CD4-positive, alpha-beta T cell treated with Interleukin-1 beta for 1 hour (primary cell): ENCODE measurements around the gene TSNAXIP1.

Experiments used
- DNase-seq, 2 donors: peaks; one replicate each; pipeline ENCODE4 v3.0.0-alpha.2; 2020 to 2022

TSNAXIP1 gene

DNA sequence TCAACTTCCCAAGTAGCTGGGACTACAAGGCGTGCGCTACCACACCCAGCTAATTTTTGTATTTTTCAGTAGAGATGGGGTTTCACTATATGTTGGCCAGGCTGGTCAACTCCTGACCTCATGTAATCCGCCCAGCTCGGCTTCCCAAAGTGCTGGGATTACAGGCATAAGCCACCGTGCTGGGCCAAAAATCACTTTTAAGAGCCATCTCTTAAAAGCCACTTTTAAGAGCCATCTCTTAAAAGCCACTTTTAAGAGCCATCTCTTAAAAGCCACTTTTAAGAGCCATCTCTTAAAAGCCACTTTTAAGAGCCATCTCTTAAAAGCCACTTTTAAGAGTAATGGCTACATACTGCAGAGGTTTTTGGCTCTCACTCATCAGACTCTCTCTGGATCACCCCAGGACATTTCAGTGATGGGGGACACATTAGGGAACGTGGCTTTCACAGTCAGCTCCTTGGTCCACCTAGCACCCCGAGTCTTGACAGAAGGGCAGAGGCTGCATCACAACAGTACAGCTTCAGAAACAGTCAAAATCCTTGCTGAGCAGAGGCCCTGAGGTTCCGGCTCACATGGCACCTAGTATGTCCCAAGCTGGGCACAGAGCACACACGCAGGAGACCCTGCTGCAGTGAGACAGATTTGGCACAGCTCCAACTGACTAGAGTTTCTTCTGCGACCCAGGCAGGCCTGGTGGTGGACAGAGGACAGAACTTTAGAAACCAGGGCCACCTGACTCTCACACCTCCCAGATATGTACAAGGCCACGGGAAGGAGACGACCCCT is 23.9 kb upstream of the TSNAXIP1 start:
- DNase-seq: no peak

DNA sequence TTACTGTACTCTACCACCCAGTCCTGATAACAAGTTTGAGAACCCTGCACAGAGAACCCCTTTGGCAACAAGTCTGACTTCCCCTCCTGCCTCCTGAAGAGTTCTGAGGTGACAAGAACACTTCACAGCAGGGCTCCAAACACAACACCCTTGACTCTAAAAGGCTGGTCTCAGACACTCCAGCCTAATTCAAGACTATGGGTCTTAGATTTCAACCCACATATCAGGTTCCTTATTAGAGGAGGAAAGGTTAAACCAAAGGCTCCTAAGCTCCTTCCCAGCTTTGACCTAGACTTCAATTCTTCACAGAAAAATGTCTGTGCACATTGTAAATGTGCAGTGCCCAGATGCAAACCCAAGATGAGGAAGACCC is 23.4 kb upstream of the TSNAXIP1 start:
- DNase-seq: no peak

DNA sequence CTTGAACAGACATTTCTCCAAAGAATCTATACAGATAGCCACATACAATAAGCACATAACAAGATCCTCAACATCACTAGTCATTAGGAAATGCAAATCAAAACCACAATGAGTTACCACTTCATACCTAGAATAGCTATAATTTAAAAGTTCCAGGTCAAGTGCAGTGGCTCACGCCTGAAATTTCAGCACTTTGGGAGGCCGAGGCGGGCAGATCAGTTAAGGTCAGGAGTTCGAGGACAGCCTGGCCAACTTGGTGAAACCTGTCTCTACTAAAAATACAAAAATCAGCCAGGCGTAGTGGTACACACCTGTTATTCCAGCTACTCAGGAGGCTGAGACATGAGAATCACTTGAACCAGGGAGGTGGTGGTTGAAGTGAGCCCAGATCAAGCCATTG is 20.2 kb upstream of the TSNAXIP1 start:
- DNase-seq: no peak

DNA sequence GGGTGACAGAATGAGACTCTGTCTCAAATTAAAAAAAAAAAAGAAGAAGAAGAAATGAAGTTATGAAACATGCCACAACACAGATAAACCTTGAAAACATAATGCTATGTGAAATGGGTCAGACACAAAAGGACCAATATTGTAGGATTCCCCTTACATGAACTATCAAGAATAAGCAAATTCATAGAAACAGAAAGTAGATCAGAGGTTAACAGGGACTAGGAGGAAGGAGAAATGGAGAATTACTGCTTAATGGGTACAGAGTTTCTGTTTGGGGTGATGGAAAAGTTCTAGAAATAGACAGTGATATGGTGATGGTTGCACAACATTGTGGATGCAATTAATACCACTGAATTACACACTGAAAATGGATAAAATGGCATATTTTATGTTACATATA is 16.6 kb upstream of the TSNAXIP1 start:
- DNase-seq: no peak

DNA sequence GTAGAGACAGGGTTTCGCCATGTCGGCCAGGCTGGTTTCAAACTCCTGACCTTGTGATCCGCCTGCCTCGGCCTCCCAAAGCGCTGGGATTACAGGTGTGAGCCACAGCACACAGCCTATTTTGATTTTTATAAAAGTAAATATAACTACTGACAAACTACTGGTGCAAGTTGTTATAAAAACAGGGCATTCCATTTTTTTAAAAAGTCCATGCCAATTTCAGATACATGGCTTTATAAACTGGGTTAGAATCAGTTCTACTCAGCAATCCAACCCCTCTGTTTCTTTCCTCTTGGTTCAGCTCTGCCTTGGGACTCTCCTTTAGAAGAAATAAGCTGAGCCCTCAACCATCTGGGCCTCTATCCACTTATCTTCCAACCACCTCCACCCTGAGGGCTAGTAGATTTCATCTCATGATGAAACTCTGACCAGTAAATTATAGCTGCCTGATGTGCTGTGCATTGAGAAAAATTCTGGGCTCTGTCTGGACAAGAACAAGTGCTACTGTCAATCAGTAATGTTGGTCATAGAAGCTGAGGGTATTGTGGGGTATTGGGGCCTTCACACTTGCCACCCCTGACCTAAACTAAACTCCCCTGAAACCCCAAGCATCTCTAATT is 10.5 kb upstream of the TSNAXIP1 start:
- DNase-seq: no peak

DNA sequence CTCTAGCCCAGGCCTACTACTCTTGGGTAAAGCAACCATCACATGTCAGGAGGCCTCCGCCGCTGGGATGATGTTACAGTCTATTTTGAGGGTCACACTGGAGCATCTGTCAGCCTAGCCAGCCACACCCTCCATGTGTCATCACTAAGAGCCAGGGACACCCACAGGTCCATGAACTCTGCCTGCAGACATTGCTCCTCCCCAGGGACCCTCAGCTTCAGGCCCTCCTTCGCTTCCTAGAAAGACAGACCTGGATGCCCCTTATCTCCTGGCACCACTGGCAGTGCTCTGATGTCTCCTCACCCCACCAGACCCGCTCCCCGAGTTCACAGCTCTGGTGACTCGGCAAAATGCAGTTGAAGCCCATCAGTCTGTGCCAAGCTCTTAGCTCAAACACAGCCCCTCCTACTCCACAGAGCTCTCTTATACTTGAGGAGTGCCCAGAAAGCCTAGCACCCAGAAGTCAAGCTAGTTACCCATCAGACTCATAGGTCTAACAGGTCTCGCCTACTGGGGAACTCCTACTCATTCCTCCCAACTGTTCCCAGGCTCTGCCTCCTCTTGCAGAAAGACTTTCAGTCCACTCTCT is 6.3 kb upstream of the TSNAXIP1 start:
- DNase-seq: no peak

DNA sequence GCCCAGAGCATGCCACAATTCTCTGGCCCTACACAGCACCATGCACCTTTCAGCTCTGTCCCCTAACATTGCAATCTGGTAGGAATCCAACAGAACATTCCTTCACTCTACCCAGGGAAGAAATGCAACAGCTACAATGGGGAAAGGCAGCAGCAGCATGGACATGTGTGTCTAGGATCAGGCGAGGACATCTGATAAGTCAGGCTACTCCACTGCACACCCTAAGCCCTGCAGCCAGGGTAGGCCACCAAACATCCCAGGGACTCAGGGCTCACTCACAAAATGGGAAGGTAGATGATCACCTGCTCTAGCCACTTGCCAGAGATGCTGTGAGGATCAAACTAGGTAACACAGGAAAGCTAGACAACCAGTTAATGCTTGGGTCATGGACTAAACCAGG is 5.4 kb upstream of the TSNAXIP1 start:
- no peak for DNase-seq

DNA sequence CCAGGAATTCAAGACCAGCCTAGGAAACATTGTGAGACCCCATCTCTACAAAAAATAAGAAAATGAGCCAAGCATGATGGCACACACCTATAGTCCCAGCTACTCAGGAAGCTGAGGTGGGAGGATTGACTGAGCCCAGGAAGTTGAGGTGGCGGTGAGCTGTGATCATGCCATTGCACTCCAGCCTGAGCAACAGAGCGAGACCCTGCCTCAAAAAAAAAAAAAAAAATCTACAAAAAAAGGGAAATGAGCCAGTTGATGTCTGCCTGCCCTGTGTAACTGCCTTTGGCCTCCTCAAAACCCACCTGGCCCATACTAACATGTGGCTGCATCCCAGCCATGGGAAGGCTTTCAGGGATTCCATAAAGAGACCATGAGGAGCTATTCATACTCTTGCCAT is 4.8 kb upstream of the TSNAXIP1 start:
- DNase-seq: peak; percentile 46 to 52

DNA sequence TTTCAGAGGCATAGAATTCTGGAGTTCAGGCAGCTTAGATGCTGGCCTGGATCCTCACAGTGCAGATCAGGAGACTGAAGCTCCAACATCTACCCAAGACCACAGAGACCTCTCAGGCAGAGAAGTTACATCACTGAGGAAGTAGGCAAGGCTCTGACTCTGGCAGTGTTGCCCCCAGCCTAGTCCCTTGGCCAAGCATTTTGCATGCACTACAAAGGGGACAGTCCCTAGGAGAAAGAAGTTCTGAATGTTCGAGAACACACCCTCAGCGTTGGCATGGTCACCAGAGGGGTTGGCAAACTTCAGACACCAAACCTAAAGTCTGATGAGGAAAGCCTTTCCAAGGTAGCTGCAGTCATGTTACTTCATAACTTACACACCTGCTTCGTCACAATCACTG is 2.8 kb upstream of the TSNAXIP1 start:
- DNase-seq: peak in 1 of 2 donors; percentile 68

DNA sequence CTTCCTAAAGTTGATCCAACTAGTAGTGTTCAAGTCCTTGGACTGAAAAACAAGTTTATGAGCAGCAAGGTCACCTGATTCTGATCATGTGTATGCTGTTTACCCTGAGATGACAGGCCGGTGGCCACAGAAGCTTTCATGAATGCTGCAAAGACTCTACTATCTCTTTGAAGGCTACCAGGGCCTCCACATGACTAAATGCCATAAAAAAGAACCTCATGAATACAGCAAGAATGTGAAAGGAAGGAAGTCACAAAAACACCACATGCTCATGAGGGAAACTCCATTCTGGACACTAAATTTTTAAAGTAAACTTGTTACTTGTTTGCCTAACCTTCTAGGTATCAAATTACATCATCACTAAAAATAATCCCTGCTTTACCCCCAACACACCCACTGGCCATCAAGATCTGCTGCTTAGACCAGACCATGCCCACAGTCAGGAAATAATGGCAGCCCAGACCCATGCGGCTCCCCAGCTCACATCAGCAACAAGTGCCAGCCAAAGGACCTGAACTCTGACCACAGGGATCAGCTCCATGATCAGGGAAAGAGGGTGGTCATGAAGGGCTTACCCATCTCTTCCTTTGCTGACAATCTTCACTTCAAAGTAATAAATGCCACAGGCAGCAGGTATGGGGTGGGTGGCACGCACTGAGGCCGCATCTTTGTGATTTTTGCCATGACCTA is 1.7 kb upstream of the TSNAXIP1 start:
- DNase-seq: peak in 1 of 2 donors; percentile 4

DNA sequence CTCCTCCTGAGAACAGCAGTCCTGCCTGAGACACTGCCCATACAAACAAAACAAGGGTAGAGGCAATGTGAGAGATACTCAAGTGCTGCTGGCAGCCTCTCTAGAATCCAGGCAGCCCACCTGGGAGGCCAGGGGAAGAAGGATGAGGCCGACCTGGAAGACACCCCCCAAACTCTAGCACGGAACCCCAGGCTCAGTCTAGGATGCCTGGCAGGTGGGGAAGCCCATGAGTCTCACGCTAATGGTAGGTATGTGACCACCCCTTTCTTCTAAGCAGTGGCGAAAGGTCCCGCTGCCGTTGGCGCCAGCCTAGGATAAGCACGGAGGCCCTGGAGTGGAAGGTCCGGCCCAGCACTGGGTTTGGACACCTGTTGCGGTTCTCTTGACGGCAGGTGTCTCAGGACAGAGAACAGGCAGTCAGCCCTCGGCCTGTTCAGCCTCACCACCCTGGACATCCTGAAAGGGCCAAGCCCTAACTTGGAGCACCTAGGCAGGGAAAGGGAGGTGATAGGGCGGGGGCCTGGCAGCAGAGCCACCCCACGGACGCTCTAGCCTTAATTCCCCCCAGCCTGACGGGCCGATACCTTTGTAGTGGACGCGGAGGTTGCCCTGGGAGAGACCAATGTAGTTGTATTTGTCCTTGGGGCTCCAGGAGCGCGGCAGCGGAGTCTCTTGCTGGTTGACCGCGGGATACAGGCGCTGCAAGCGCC is 816 bp upstream of the TSNAXIP1 start:
- no peak for DNase-seq

DNA sequence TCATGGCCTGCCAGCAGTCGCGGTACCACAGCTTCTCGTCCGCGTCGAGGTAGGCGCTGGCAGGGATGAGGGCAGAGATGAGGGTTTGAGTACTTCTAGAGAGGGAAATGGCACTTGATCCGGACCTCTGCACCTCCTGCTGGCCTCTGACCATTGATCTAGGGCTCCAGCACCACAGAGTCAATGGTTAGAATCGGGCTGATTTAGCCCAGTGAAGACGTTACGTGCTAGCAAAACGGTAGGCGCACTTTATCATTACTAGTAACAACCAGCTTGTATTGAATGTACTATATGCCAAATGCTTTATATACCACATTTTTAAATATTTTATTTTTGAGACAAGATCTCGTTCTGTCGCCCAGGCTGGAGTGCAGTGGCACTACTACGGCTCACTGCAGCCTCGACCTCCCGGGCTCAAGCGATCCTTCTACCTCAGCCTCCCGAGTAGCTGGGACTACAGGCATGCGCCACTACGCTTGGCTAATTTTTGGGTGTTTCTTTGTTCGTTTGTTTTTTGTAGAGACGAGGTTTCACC is 526 bp downstream of the TSNAXIP1 start:
- no peak for DNase-seq

DNA sequence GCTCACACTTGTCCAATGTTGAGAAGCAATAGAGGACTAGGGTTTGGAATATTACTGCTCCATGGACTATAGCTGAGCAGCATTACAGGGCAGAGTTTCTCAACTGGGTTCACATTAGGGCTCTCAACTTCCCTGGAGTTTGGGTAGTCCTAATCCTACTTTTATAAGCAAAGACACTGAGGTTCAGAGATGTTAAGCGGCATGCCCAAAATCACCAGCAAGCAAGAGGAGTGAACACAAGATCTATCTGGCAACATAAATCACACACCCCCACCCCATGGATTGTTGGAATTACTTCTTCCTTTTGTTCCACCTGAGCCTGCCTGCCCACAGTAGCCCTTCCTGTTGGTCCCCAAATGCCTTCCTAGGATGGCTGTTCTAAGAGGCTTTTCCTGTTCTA is 5.2 kb downstream of the TSNAXIP1 start:
- no peak for DNase-seq

DNA sequence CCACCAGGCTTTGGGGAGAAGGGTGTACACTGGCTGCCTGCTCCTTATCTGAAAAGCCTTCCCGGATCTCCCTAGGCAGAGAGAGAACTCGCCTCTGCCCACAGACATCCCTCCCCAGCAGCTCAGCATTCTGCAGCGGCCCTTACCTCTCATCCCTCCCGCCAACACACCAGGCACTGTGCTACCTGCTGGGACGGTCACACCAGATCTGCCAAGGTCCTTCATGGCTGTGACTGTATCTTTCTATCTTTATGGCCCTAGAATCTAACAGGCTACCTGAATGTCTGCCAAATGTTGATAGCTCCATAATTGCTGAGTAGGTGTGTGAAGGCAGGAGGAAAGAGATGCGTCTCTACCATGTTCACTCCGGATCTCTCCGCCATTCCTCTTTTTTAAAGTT is 7.9 kb downstream of the TSNAXIP1 start:
- DNase-seq: no peak

DNA sequence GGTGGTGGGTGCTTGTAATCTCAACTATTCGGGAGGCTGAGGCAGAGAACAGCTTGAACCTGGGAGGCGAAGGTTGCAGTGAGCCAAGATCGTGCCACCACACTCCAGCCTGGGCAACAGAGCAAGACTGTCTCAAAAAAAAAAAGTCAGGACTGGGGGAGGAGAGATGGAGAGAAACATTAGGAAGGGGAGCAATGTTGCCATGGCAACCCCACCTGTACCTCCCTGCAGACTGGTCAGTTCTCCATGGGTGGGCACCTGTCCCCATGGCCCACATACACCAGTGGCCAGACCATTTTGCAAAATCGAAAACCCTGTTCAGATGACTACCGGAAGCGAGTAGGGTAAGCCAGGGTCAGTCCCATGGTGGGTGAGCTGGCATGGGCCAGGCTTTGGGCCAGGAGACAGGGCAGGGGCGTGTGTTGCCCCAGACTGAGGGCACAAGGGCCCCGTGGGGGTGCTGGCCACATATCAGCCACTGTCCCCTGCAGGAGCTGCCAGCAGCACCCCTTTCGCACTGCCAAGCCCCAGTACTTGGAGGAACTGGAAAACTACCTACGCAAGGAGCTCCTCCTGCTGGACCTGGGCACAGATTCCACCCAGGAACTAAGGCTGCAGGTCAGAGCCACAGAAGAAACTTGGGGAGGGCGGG is 14.0 kb downstream of the TSNAXIP1 start:
- no peak for DNase-seq

DNA sequence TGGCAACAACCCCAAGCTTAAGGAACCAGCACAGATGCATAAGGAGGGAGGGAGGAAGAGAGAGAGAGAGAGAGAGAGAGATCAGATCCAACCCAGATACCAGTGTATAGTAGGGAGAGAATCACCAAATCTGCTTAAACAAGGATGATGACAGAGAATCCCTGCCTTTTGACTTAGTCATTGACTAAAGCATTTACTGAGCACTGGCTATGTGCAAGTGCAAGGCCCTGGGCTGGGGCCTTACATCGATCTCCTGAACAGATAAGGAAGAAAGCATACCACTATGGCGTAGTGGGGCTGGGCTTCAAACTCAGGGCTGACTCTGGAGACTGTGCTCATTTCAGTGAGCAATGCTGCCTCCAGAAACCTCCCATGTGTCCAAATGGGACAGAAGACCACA is 15.8 kb downstream of the TSNAXIP1 start:
- DNase-seq: no peak

DNA sequence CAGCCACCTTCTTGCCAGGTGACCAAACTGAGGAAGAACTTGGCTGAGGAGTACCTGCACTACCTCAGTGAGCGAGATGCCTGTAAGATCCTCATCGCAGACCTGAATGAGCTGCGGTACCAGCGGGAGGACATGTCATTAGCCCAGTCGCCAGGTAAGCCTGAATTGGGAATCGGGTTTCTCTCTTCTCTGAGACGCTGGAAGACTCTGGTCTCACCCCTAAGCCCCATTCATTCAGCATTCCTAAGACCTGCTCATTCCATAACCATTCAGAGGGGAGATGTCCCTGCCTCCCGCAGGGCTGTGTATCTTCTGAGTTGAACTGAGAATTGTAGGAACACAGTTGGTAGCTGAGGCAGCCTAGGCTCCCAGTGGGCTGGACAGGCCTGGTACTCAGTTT is 18.4 kb downstream of the TSNAXIP1 start:
- no peak for DNase-seq

DNA sequence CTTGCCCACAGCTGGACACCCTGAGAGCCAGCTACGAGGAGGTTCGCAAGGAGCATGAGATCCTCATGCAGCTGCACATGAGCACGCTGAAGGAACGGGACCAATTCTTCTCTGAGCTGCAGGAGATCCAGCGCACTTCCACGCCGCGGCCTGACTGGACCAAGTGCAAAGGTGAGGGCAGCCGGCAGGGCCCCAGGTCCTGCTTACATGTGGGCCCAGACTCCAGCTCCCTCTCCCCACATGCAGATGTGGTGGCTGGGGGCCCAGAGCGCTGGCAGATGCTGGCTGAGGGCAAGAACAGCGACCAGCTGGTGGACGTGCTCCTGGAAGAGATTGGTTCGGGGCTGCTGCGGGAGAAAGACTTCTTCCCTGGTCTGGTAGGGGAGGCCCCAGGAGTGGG is 19.2 kb downstream of the TSNAXIP1 start:
- DNase-seq: no peak

DNA sequence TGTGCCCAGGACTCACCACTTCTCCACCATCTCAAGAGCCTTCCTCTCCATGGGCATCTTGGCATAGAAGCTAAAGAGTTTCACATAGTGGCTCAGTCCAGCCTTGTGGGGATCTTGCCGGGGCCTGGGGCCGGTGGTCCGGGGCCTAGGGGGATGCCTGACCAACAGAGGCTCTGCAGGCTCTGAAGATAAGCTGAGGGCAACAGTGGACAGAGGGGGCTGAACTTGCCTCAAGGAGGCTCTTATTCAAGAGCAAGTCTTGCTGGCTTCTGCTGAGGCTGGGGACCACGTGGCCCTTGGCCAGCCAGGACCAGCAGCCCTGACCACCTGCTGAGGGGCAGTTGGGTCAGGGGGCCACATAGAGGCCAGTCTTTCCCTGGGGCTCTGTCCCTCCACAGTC is 22.0 kb downstream of the TSNAXIP1 start:
- no peak for DNase-seq

DNA sequence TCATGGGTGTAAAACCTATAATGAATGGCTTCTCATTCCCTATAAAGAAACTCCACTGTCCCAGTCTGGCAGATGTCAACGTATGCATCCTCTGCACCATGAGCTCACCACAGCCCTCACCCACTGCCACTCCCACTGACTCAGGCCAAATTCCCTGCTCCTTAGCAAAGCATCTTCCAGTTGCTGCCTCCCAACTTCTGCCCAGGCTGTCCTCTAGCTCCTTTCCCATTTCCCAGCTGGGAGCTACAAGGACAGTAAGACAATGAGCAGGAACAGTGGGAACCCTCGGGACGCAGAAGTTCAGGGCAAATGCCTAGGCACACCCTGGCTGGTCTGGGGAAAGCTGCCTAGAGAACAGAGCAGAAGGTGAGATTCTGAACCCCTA is 26.3 kb downstream of the TSNAXIP1 start:
- DNase-seq: no peak

DNA sequence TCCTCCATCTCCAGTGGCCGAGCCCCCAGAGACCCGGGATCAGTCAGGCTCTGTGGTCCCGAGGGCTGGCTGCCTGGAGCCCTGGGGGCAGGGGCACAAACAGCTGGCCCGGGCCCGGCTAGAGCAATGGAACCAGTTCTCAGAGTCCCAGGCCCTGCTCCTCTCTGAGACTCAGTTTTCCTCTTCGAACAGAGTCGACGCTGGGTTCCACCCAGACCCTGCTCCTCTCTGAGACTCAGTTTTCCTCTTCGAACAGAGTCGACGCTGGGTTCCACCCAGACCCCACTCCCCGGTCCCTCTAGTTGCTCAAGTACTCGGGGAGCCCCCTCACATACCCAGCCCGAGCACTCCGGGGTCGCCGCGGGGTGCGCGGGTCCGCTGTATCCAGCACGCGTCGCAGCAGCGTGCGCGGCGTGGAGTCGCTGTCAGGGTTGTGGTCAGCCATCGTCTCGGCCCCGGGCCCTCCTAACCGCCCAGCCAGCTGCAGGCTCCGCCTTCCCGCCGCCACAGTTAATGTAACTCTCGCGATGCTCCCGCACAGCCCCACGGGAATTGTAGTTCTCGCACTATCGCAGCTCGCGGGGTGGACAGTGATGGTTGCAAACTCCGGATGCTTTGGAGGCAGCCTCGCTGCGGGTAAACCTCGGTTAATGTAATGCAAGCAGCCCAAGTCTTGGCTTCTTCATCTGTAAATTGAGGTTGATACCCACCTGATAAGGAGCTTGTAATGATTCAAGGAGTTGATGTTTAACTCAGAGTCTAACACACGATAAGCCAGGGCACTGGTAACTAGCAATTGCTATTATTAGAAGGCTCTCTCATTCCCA is 26.9 kb downstream of the TSNAXIP1 start:
- peak; percentile 91 to 95 for DNase-seq

DNA sequence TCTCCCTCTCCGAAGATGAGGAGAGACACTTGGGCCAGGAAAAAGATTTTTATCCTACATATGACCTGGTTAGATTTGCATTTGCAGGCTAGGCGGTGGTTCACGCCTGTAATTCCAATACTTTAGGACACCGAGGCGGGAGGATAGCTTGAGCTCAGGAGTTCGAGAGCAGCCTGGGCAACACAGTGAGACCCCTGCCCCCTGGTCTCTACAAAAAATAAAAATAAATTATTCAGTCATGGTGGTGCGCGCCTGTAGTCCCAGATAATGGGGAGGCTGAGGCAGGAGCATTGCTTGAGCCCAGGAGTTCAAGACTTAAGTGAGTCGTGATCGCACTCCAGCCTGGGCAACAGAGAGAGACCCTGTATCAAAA is 27.5 kb downstream of the TSNAXIP1 start:
- no peak for DNase-seq
